ENCODE results near the gene PLCD1. TPM values are rescaled to one million over a fixed set of nuclear protein-coding genes. Genes with fewer than 3 reads are reported as not detected.

Gene PLCD1
- total RNA-seq, 1 donor from 2014 or later: 19.0 TPM

GRCh38 chr3:38005076-38006020 is 24.1 kb downstream of the PLCD1 start:
- Histone ChIP-seq H3K27me3 (ENCODE audit: control insufficient read depth, insufficient read depth, low read length) (no peaks in the 10 kb centered on the region), H3K4me3 (ENCODE audit: low read depth, low read length) (no peak overlapping the region), H3K36me3 (ENCODE audit: control insufficient read depth, insufficient read depth, low read length) (no peaks in the 10 kb centered on the region)
- no peak for TF ChIP-seq CTCF (IDR thresholded peaks at IDR 0.05; ENCODE audit: insufficient read depth, low read length, poor library complexity, severe bottlenecking)
- no peak for DNase-seq (ENCODE audit: low read depth)

GRCh38 chr3:38004415-38005075 is 24.9 kb downstream of the PLCD1 start:
- Histone ChIP-seq H3K27me3 (ENCODE audit: control insufficient read depth, insufficient read depth, low read length) (no peaks in the 10 kb centered on the region), H3K4me3 (ENCODE audit: low read depth, low read length) (no peak overlapping the region), H3K36me3 (ENCODE audit: control insufficient read depth, insufficient read depth, low read length) (no peaks in the 10 kb centered on the region)
- TF ChIP-seq CTCF (IDR thresholded peaks at IDR 0.05; ENCODE audit: insufficient read depth, low read length, poor library complexity, severe bottlenecking): peak; percentile 78
- no peak for DNase-seq (ENCODE audit: low read depth)

GRCh38 chr3:38003817-38004414 is 25.5 kb downstream of the PLCD1 start:
- H3K36me3 ChIP-seq (ENCODE audit: control insufficient read depth, insufficient read depth, low read length): no peaks in the 10 kb centered on the region
- no peak for DNase-seq (ENCODE audit: low read depth)
- no peak for TF ChIP-seq CTCF (IDR thresholded peaks at IDR 0.05; ENCODE audit: insufficient read depth, low read length, poor library complexity, severe bottlenecking)
- no peaks in the 10 kb centered on the region for H3K27me3 ChIP-seq (ENCODE audit: control insufficient read depth, insufficient read depth, low read length)
- H3K4me3 ChIP-seq (ENCODE audit: low read depth, low read length): no peak overlapping the region

GRCh38 chr3:38003371-38003816 is 26.0 kb downstream of the PLCD1 start:
- TF ChIP-seq CTCF (IDR thresholded peaks at IDR 0.05; ENCODE audit: insufficient read depth, low read length, poor library complexity, severe bottlenecking): peak; percentile 95

GRCh38 chr3:38002940-38003339 is 26.5 kb downstream of the PLCD1 start:
- Histone ChIP-seq H3K27me3 (ENCODE audit: control insufficient read depth, insufficient read depth, low read length) (no peaks in the 10 kb centered on the region), H3K36me3 (ENCODE audit: control insufficient read depth, insufficient read depth, low read length) (no peaks in the 10 kb centered on the region), H3K4me3 (ENCODE audit: low read depth, low read length) (no peak overlapping the region)
- no peak for DNase-seq (ENCODE audit: low read depth)
- no peak for TF ChIP-seq CTCF (IDR thresholded peaks at IDR 0.05; ENCODE audit: insufficient read depth, low read length, poor library complexity, severe bottlenecking)

More at GRCh38 chr3:38003371-38003816, 26.0 kb downstream of the PLCD1 start:
- Histone ChIP-seq H3K4me3 (ENCODE audit: low read depth, low read length) (no peak overlapping the region), H3K27me3 (ENCODE audit: control insufficient read depth, insufficient read depth, low read length) (no peaks in the 10 kb centered on the region), H3K36me3 (ENCODE audit: control insufficient read depth, insufficient read depth, low read length) (no peaks in the 10 kb centered on the region)
- no peak for DNase-seq (ENCODE audit: low read depth)

All from kidney epithelial cell (primary cell).